WTC11 (cell line): ENCODE measurements around the gene CSTA. TPM values are rescaled to one million over a fixed set of nuclear protein-coding genes. Genes with fewer than 3 reads are reported as not detected.

Experiments used
- CDX4 ChIP-seq: fragments of 250-450 bp; sonication (Bioruptor Pico); IDR thresholded peaks from 2 replicates; pipeline ENCODE4 v1.9.0; 2021; ENCODE audit warnings: moderate library complexity, mild to moderate bottlenecking, inconsistent platforms, borderline replicate concordance
- CREM ChIP-seq: sonication (generic); formaldehyde crosslinking; IDR thresholded peaks from 2 replicates; pipeline ENCODE4 v1.8.1; 2022; ENCODE audit warnings: mild to moderate bottlenecking, missing genetic modification reagents, moderate library complexity
- E2F1 ChIP-seq: sonication (generic); formaldehyde crosslinking; IDR thresholded peaks from 2 replicates; pipeline ENCODE4 v1.8.0; 2022; ENCODE audit warnings: mild to moderate bottlenecking, missing genetic modification reagents
- E2F5 ChIP-seq: sonication (generic); formaldehyde crosslinking; IDR thresholded peaks from 2 replicates; pipeline ENCODE4 v1.8.1; 2022; ENCODE audit warnings: mild to moderate bottlenecking, moderate library complexity, missing genetic modification reagents
- ETV6 ChIP-seq: sonication (generic); formaldehyde crosslinking; IDR thresholded peaks from 2 replicates; pipeline ENCODE4 v1.8.1; 2022; ENCODE audit warnings: mild to moderate bottlenecking, missing genetic modification reagents
- FOXP4 ChIP-seq: sonication (generic); formaldehyde crosslinking; IDR thresholded peaks from 2 replicates; pipeline ENCODE4 v1.8.0; 2022; ENCODE audit warnings: mild to moderate bottlenecking, missing genetic modification reagents
- GABPB1 ChIP-seq: sonication (generic); formaldehyde crosslinking; IDR thresholded peaks from 2 replicates; pipeline ENCODE4 v1.8.1; 2023; ENCODE audit warnings: mild to moderate bottlenecking, missing genetic modification reagents
- HMGA2 ChIP-seq: fragments of 250-450 bp; sonication (Bioruptor Pico); IDR thresholded peaks from 2 replicates; pipeline ENCODE4 v1.4.0; 2021; ENCODE audit warnings: mild to moderate bottlenecking, moderate library complexity
- MLX ChIP-seq: sonication (generic); formaldehyde crosslinking; IDR thresholded peaks from 2 replicates; pipeline ENCODE4 v1.8.1; 2023; ENCODE audit warnings: mild to moderate bottlenecking, missing genetic modification reagents, moderate library complexity
- MYBL2 ChIP-seq: sonication (generic); formaldehyde crosslinking; IDR thresholded peaks from 2 replicates; pipeline ENCODE4 v1.8.1; 2023; ENCODE audit warnings: mild to moderate bottlenecking, moderate library complexity, missing genetic modification reagents
- NFATC4 ChIP-seq: fragments of 250-450 bp; sonication (Bioruptor Pico); IDR thresholded peaks from 2 replicates; pipeline ENCODE4 v1.9.0; 2021; ENCODE audit warnings: mild to moderate bottlenecking
- NFYB ChIP-seq: sonication (generic); formaldehyde crosslinking; conservative IDR thresholded peaks from 2 replicates; pipeline ENCODE4 v1.8.0; 2022; ENCODE audit warnings: low read depth, missing genetic modification reagents
- NR1H2 ChIP-seq: sonication (generic); formaldehyde crosslinking; IDR thresholded peaks from 2 replicates; pipeline ENCODE4 v1.9.0; 2021; ENCODE audit warnings: mild to moderate bottlenecking, moderate library complexity, missing genetic modification reagents
- NR2C2 ChIP-seq: sonication (generic); formaldehyde crosslinking; IDR thresholded peaks from 2 replicates; pipeline ENCODE4 v1.8.0; 2022; ENCODE audit warnings: mild to moderate bottlenecking, missing genetic modification reagents
- PRDM15 ChIP-seq: sonication (generic); formaldehyde crosslinking; IDR thresholded peaks from 2 replicates; pipeline ENCODE4 v1.8.0; 2022; ENCODE audit warnings: missing genetic modification reagents
- RELA ChIP-seq: sonication (generic); formaldehyde crosslinking; IDR thresholded peaks from 2 replicates; pipeline ENCODE4 v1.8.1; 2022; ENCODE audit warnings: missing genetic modification reagents, mild to moderate bottlenecking, borderline replicate concordance
- USF1 ChIP-seq: sonication (generic); formaldehyde crosslinking; IDR thresholded peaks from 2 replicates; pipeline ENCODE4 v1.8.0; 2022; ENCODE audit warnings: mild to moderate bottlenecking, missing genetic modification reagents
- ZBTB21 ChIP-seq: sonication (generic); formaldehyde crosslinking; IDR thresholded peaks from 2 replicates; pipeline ENCODE4 v1.8.1; 2023; ENCODE audit warnings: mild to moderate bottlenecking, missing genetic modification reagents, borderline replicate concordance
- ZBTB43 ChIP-seq: sonication (generic); formaldehyde crosslinking; IDR thresholded peaks from 2 replicates; pipeline ENCODE4 v1.8.1; 2023; ENCODE audit warnings: mild to moderate bottlenecking, missing genetic modification reagents
- ZNF263 ChIP-seq: sonication (generic); formaldehyde crosslinking; IDR thresholded peaks from 2 replicates; pipeline ENCODE4 v1.8.1; 2022; ENCODE audit warnings: low read depth, mild to moderate bottlenecking, moderate library complexity, missing genetic modification reagents
- ZNF317 ChIP-seq: sonication (generic); formaldehyde crosslinking; IDR thresholded peaks from 2 replicates; pipeline ENCODE4 v1.8.1; 2023; ENCODE audit warnings: low read depth, mild to moderate bottlenecking, moderate library complexity, missing genetic modification reagents, borderline replicate concordance
- ZNF416 ChIP-seq: fragments of 250-450 bp; sonication (Bioruptor Pico); IDR thresholded peaks from 2 replicates; pipeline ENCODE4 v1.9.0; 2021; ENCODE audit warnings: mild to moderate bottlenecking, inconsistent platforms
- ZNF423 ChIP-seq: fragments of 250-450 bp; sonication (Bioruptor Pico); IDR thresholded peaks from 2 replicates; pipeline ENCODE4 v2.1.2; 2022; ENCODE audit warnings: mild to moderate bottlenecking, moderate library complexity
- ZSCAN18 ChIP-seq: fragments of 250-450 bp; sonication (Bioruptor Pico); IDR thresholded peaks from 2 replicates; pipeline ENCODE4 v2.1.2; 2022; ENCODE audit warnings: mild to moderate bottlenecking, moderate library complexity
- total RNA-seq: library from RNA; stranded (reverse); gene quantifications from 3 replicates; pipeline ENCODE4 v1.2.3, GENCODE V29; 2021

CSTA gene
- total RNA-seq, 1 experiment from 2014 or later, result not detected

GRCh38 chr3:122382888-122383666 is 58.0 kb downstream of the CSTA start, which contains the start of gene MIX23 (continued):
- TF ChIP-seq USF1 (no peak; the same call in 1 of the 2 replicates), HMGA2 (CRISPR knock-in tag) (no peak), MLX (CRISPR knock-in tag) (no peak), GABPB1 (no peak), ZNF317 (CRISPR knock-in tag) (no peak), ETV6 (CRISPR knock-in tag) (peak; percentile 26; the same call in 1 of the 2 replicates), PRDM15 (CRISPR knock-in tag) (0 out of 2 replicates have a peak, but pooled peaks have one; percentile 13), MYBL2 (CRISPR knock-in tag) (no peak), NR2C2 (CRISPR knock-in tag) (no peak), NFATC4 (CRISPR knock-in tag) (no peak), E2F5 (no peak), ZBTB21 (CRISPR knock-in tag) (no peak), FOXP4 (CRISPR knock-in tag) (0 out of 2 replicates have a peak, but pooled peaks have one; percentile 17), ZBTB43 (CRISPR knock-in tag) (0 out of 2 replicates have a peak, but pooled peaks have one; percentile 49), CDX4 (no peak), NR1H2 (CRISPR knock-in tag) (no peak), CREM (CRISPR knock-in tag) (no peak), ZNF416 (CRISPR knock-in tag) (no peak), E2F1 (no peak), ZNF263 (CRISPR knock-in tag) (no peak), RELA (CRISPR knock-in tag) (no peak), ZNF423 (CRISPR knock-in tag) (no peak), ZSCAN18 (no peak), NFYB (CRISPR knock-in tag) (peak; percentile 68; the same call in 1 of the 2 replicates)
